Cardiac muscle cell (in vitro differentiated cells and primary cell): Measurements from ENCODE around the gene SMYD3. TPM values are rescaled to one million over a fixed set of nuclear protein-coding genes. Genes with fewer than 3 reads are reported as not detected.
"Not testable (repeated sequence)": the region's sequence is repeated elsewhere in the genome, so short reads cannot be mapped to it uniquely, and the experiment has no call there.

Experiments used
- DNase-seq, 2 donors: peaks; one replicate each; pipeline versions ENCODE4 v3.0.0 to v3.0.0-alpha.2; 2010 to 2017; ENCODE audit warnings: low read depth in 1 of 2, low spot score in 1 of 2
- H3K27ac ChIP-seq: fragments of 200-600 bp; sonication (generic); 2 replicates; pipeline ENCODE4 v1.5.1; 2016
- H3K27me3 ChIP-seq: fragments of 200-600 bp; sonication (generic); 2 replicates; pipeline ENCODE4 v1.6.0; 2016; ENCODE audit warnings: control low read depth
- H3K36me3 ChIP-seq: fragments of 200-600 bp; sonication (generic); 2 replicates; pipeline ENCODE4 v1.5.1; 2016; ENCODE audit warnings: control low read depth
- H3K4me1 ChIP-seq: fragments of 200-600 bp; sonication (generic); 2 replicates; pipeline ENCODE4 v1.8.1; 2017; ENCODE audit warnings: low read depth, mild to moderate bottlenecking, mixed run types
- H3K4me3 ChIP-seq: fragments of 200-600 bp; sonication (generic); 2 replicates; pipeline ENCODE4 v1.5.1; 2016; ENCODE audit warnings: mild to moderate bottlenecking
- H3K9me3 ChIP-seq: fragments of 200-600 bp; sonication (generic); 2 replicates; pipeline ENCODE4 v1.5.1; 2017; ENCODE audit warnings: low read depth, mild to moderate bottlenecking, control low read depth
- CTCF ChIP-seq: IDR thresholded peaks from 2 replicates; pipeline ENCODE4 v1.5.1; 2012; ENCODE audit warnings: low read depth, mild to moderate bottlenecking, low read length
- polyA plus RNA-seq: library from polyadenylated mRNA; unstranded; fragments of >200 nt; fragmentation: Nextera tagmentation; extraction: Ambion mirVana; gene quantifications from 2 replicates; pipeline ENCODE4 v1.2.1, GENCODE V29; 2016
- total RNA-seq: library from RNA; depleted of rRNA; stranded (reverse); fragments of >200 nt; gene quantifications from 2 replicates; pipeline ENCODE4 v1.2.3, GENCODE V29; 2016

SMYD3 gene
- total and polyA plus RNA-seq, 2 experiments from 2014 or later: 47.2 to 50.8 TPM

- H3K27ac ChIP-seq: no peak overlapping the region
- no peak overlapping the region for H3K4me3 ChIP-seq
- no peaks in the 10 kb centered on the region for H3K27me3 ChIP-seq
- no peaks in the 10 kb centered on the region for H3K9me3 ChIP-seq
- DNase-seq: no peak
- H3K36me3 ChIP-seq: no peaks in the 10 kb centered on the region
- peaks cover 20% of the 10 kb centered on the region for H3K4me1 ChIP-seq
- no peak for TF ChIP-seq CTCF
These were observed 758.0 kb downstream of the SMYD3 start for GRCh38 chr1:245749053-245749452.

DNA sequence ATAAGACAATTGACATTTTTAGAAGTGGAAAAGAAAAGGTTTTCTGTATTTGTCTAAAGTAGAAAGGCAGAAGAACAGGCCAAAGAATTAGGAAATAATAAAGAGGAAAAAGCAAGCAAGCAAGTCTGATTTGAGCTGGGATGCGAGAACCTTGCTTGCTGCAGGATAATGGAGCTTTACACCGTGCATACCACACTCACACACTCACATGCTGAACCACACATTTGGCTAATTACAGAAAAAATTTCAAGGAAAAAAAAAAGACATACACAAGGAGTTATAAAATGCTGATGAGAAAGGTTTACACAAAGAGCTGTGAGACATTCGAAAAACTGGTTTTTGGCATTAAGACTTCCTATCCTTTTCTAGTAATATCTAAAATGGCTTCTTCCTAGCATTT is 758.4 kb downstream of the SMYD3 start:
- H3K4me1 ChIP-seq: peaks cover 20% of the 10 kb centered on the region
- H3K36me3 ChIP-seq: no peaks in the 10 kb centered on the region
- H3K27ac ChIP-seq: no peak overlapping the region
- H3K9me3 ChIP-seq: no peaks in the 10 kb centered on the region
- no peak for TF ChIP-seq CTCF
- no peaks in the 10 kb centered on the region for H3K27me3 ChIP-seq
- no peak overlapping the region for H3K4me3 ChIP-seq
- no peak for DNase-seq

GRCh38 chr1:245748240-245748639 is 758.8 kb downstream of the SMYD3 start:
- H3K27ac ChIP-seq: no peak overlapping the region
- no peaks in the 10 kb centered on the region for H3K36me3 ChIP-seq
- H3K4me3 ChIP-seq: no peak overlapping the region
- H3K27me3 ChIP-seq: no peaks in the 10 kb centered on the region
- no peak for TF ChIP-seq CTCF
- H3K9me3 ChIP-seq: no peaks in the 10 kb centered on the region
- H3K4me1 ChIP-seq: peaks cover 20% of the 10 kb centered on the region
- no peak for DNase-seq

DNA sequence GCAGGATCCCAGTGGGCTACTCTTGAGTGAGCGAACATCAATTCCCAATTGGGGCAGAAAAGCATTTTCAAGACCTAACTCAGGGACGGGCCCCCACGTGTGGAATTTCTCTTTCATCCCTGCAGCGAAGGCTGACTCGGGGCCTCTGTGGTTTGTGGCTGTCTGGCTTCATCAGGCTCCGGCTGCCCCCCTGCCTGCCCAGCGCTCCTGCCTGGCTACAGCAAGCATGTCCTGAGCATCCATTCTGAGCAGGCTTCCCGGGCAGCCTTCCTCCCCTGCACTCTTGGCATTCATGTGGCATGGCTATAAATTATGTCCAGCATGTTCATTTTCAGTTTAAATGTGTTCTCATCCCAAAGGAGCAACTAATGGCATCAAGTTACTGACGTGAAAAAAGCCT is 764.2 kb downstream of the SMYD3 start:
- Histone ChIP-seq H3K36me3 (no peaks in the 10 kb centered on the region), H3K9me3 (no peaks in the 10 kb centered on the region), H3K4me3 (no peak overlapping the region), H3K27me3 (no peaks in the 10 kb centered on the region), H3K4me1 (no peaks in the 10 kb centered on the region), H3K27ac (no peak overlapping the region)
- no peak for DNase-seq
- no peak for TF ChIP-seq CTCF

- not testable (repeated sequence) for H3K4me3 ChIP-seq, H3K27me3 ChIP-seq
These were observed 766.7 kb downstream of the SMYD3 start for GRCh38 chr1:245740336-245740735.

DNA sequence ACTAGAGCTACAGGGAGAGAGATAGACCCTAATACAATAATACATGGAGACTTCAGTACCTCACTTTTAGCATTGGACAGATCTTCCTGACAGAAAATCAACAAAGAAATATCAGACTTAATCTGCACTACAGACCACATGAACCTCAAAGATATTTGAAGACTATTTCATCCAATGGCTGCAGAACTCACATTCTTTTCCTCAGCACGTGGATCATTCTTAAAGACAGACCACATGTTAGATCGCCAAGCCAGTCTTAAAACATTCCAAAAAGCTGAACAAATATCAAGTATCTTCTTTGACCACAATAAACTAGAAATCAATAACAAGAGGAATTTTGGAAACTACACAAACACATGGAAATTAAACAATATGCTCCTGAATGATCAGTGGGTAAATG is 776.3 kb downstream of the SMYD3 start:
- Histone ChIP-seq H3K36me3 (no peaks in the 10 kb centered on the region), H3K27ac (no peak overlapping the region), H3K9me3 (no peaks in the 10 kb centered on the region), H3K27me3 (no peaks in the 10 kb centered on the region), H3K4me3 (no peak overlapping the region), H3K4me1 (no peaks in the 10 kb centered on the region)
- no peak for DNase-seq
- TF ChIP-seq CTCF: no peak

More at GRCh38 chr1:245740336-245740735, 766.7 kb downstream of the SMYD3 start:
- not testable (repeated sequence) for H3K36me3 ChIP-seq, H3K4me1 ChIP-seq, H3K9me3 ChIP-seq, H3K27ac ChIP-seq, DNase-seq

GRCh38 chr1:245728035-245728434 is 779.0 kb downstream of the SMYD3 start:
- DNase-seq, H3K27ac ChIP-seq, H3K9me3 ChIP-seq, H3K4me1 ChIP-seq, H3K36me3 ChIP-seq, H3K4me3 ChIP-seq, H3K27me3 ChIP-seq: not testable (repeated sequence)
